H1 (cell line): ENCODE data around the gene KIF1B. TPM values are rescaled to one million over a fixed set of nuclear protein-coding genes. Genes with fewer than 3 reads are reported as not detected.

Experiments used
- CTCF ChIA-PET: fragments of 300-600 bp; sonication (Branson Sonifier 250); formaldehyde crosslinking; loops from one replicate; lab custom pipeline; 2021; ENCODE audit not compliant: partially characterized antibody; lab: Charles Lee
- POLR2A ChIA-PET: fragments of 300-600 bp; sonication (Branson Sonifier 250); formaldehyde crosslinking; loops from one replicate; lab custom pipeline; 2021; ENCODE audit warnings: inconsistent platforms; ENCODE audit not compliant: partially characterized antibody; lab: Charles Lee
- DNase-seq, 2 experiments: peaks; one replicate each; pipeline versions ENCODE4 v3.0.0 to v3.0.0-alpha.2; 2010 to 2022; ENCODE audit warnings: low spot score in 2 of 2, low read depth in 1 of 2, mixed read lengths in 1 of 2
- FAIRE-seq: peaks from 2 replicates; lab custom pipeline; 2011; peaks lifted over from hg19 to GRCh38; lab: Jason Lieb, UNC
- H2AFZ ChIP-seq: 2 replicates; pipeline ENCODE4 v1.8.1; 2012; ENCODE audit warnings: low read length, inconsistent platforms
- H2AK5ac ChIP-seq: 2 replicates; pipeline ENCODE4 v1.6.1; 2013; ENCODE audit warnings: low read depth, low read length
- H2BK120ac ChIP-seq: replicated peaks from 2 replicates; pipeline ENCODE3; 2013; ENCODE audit warnings: low read depth, low read length, inconsistent platforms
- H2BK12ac ChIP-seq: 2 replicates; pipeline ENCODE4 v1.6.1; 2013; ENCODE audit warnings: low read depth, low read length
- H2BK15ac ChIP-seq: 2 replicates; pipeline ENCODE4 v1.6.1; 2013; ENCODE audit warnings: low read length
- H2BK20ac ChIP-seq: 2 replicates; pipeline ENCODE4 v1.6.1; 2013; ENCODE audit warnings: low read length
- H2BK5ac ChIP-seq: 2 replicates; pipeline ENCODE4 v1.6.1; 2013; ENCODE audit warnings: low read depth, low read length
- H3K14ac ChIP-seq: 2 replicates; pipeline ENCODE4 v1.6.1; 2013; ENCODE audit warnings: inconsistent platforms; ENCODE audit not compliant: insufficient read length
- H3K18ac ChIP-seq: 2 replicates; pipeline ENCODE4 v1.6.1; 2013; ENCODE audit warnings: low read length; ENCODE audit errors: extremely low read depth
- H3K23ac ChIP-seq: 2 replicates; pipeline ENCODE4 v1.6.1; 2013; ENCODE audit warnings: inconsistent platforms; ENCODE audit not compliant: insufficient read length
- H3K23me2 ChIP-seq: 2 replicates; pipeline ENCODE4 v1.6.1; 2013; ENCODE audit warnings: low read depth, low read length
- H3K27ac ChIP-seq: 2 replicates; pipeline ENCODE4 v1.6.1; 2011; ENCODE audit warnings: low read depth, low read length, inconsistent platforms
- H3K27me3 ChIP-seq, 4 experiments: replicated peaks in 1 of 4; 1 replicate in 1 of 4; 2 replicates in 3 of 4; pipeline versions ENCODE4 v1.6.1 to v1.8.1; 2011 to 2013; ENCODE audit warnings: low read length in 3 of 4, mild to moderate bottlenecking in 3 of 4, inconsistent platforms in 2 of 4, mixed read lengths in 2 of 4, moderate library complexity in 1 of 4; ENCODE audit not compliant: control insufficient read depth in 3 of 4, insufficient read depth in 3 of 4; ENCODE audit errors: extremely low read depth in 1 of 4
- H3K36me3 ChIP-seq, 4 experiments: 2 replicates each; pipeline versions ENCODE4 v1.6.1 to v1.8.1; 2011 to 2013; ENCODE audit warnings: mild to moderate bottlenecking in 4 of 4, low read length in 3 of 4, moderate library complexity in 2 of 4, control low read depth in 1 of 4, inconsistent platforms in 1 of 4; ENCODE audit not compliant: insufficient read depth in 4 of 4, control insufficient read depth in 2 of 4
- H3K4ac ChIP-seq: replicated peaks from 2 replicates; pipeline ENCODE3; 2013; ENCODE audit warnings: low read length, low read depth, mixed read lengths, inconsistent platforms; ENCODE audit not compliant: insufficient read length
- H3K4me1 ChIP-seq, 4 experiments: replicated peaks in 1 of 4; 1 replicate in 1 of 4; 2 replicates in 3 of 4; pipeline versions ENCODE4 v1.6.1 to v1.8.1; 2011 to 2013; ENCODE audit warnings: low read length in 3 of 4, inconsistent platforms in 2 of 4, mixed read lengths in 1 of 4; ENCODE audit not compliant: insufficient read depth in 4 of 4, control insufficient read depth in 3 of 4
- H3K4me2 ChIP-seq, 2 experiments: 2 replicates each; pipeline versions ENCODE4 v1.6.1 to v1.8.1; 2011 to 2013; ENCODE audit warnings: low read depth in 2 of 2, low read length in 2 of 2, control low read depth in 1 of 2, inconsistent platforms in 1 of 2, mild to moderate bottlenecking in 1 of 2; ENCODE audit not compliant: insufficient read depth in 1 of 2
- H3K4me3 ChIP-seq, 4 experiments: fragments of 200-600, 300-600 bp in 1 of 4; sonication (generic), shearing (Covaris generic), sonication (Bioruptor Twin) in 1 of 4; 2 replicates each; pipeline versions ENCODE4 v1.5.1 to v1.8.1; 2011 to 2016; ENCODE audit warnings: low read length in 4 of 4, low read depth in 3 of 4, control low read depth in 2 of 4, inconsistent platforms in 2 of 4, mild to moderate bottlenecking in 2 of 4, mixed read lengths in 1 of 4, moderate library complexity in 1 of 4; ENCODE audit not compliant: insufficient read depth in 2 of 4; ENCODE audit errors: extremely low read depth in 1 of 4
- H3K56ac ChIP-seq: replicated peaks from 2 replicates; pipeline ENCODE3; 2013; ENCODE audit warnings: low read depth, mild to moderate bottlenecking, mixed read lengths, low read length, inconsistent platforms; ENCODE audit not compliant: insufficient read length
- H3K79me1 ChIP-seq: 2 replicates; pipeline ENCODE4 v1.6.1; 2013; ENCODE audit warnings: low read depth, low read length, control low read depth
- H3K79me2 ChIP-seq, 2 experiments: 2 replicates each; pipeline versions ENCODE4 v1.6.1 to v1.8.1; 2012 to 2013; ENCODE audit warnings: low read length in 2 of 2, mild to moderate bottlenecking in 2 of 2, inconsistent platforms in 1 of 2; ENCODE audit not compliant: insufficient read depth in 2 of 2, control insufficient read depth in 1 of 2
- H3K9ac ChIP-seq, 4 experiments: replicated peaks in 1 of 4; 1 replicate in 1 of 4; 2 replicates in 3 of 4; pipeline versions ENCODE4 v1.6.1 to v1.8.1; 2011 to 2013; ENCODE audit warnings: low read depth in 3 of 4, low read length in 3 of 4, control low read depth in 2 of 4, mild to moderate bottlenecking in 2 of 4, moderate library complexity in 2 of 4, inconsistent platforms in 1 of 4; ENCODE audit errors: extremely low read depth in 1 of 4
- H3K9me3 ChIP-seq, 2 experiments: 2 replicates each; pipeline versions ENCODE4 v1.6.1 to v1.8.1; 2012 to 2013; ENCODE audit warnings: mild to moderate bottlenecking in 2 of 2, moderate library complexity in 2 of 2, control low read depth in 1 of 2, inconsistent platforms in 1 of 2, low read depth in 1 of 2, low read length in 1 of 2, mixed read lengths in 1 of 2; ENCODE audit not compliant: insufficient read depth in 2 of 2
- H4K20me1 ChIP-seq, 2 experiments: replicated peaks in 1 of 2; 2 replicates each; pipeline versions ENCODE3 to v1.8.1; 2011 to 2013; ENCODE audit warnings: inconsistent platforms in 2 of 2, low read length in 2 of 2, mild to moderate bottlenecking in 1 of 2; ENCODE audit not compliant: insufficient read depth in 2 of 2, control insufficient read depth in 1 of 2
- H4K5ac ChIP-seq: 2 replicates; pipeline ENCODE4 v1.6.1; 2013; ENCODE audit warnings: low read length, low read depth, mixed read lengths, inconsistent platforms; ENCODE audit not compliant: insufficient read length
- H4K8ac ChIP-seq: 2 replicates; pipeline ENCODE4 v1.8.0; 2013; ENCODE audit warnings: mild to moderate bottlenecking, moderate library complexity, low read length, inconsistent platforms; ENCODE audit not compliant: insufficient read depth; ENCODE audit errors: extremely low read depth
- H4K91ac ChIP-seq: replicated peaks from 2 replicates; pipeline ENCODE3; 2013; ENCODE audit warnings: low read length, mixed read lengths, inconsistent platforms; ENCODE audit not compliant: insufficient read length
- GABPA ChIP-seq: IDR thresholded peaks from 2 replicates; pipeline ENCODE4 v1.6.1; 2011; ENCODE audit warnings: mild to moderate bottlenecking, low read length, moderate library complexity, borderline replicate concordance; ENCODE audit not compliant: insufficient read depth
- SIN3A ChIP-seq, 2 experiments: IDR thresholded peaks in 1 of 2; conservative IDR thresholded peaks in 1 of 2; 2 replicates each; pipeline ENCODE4 v1.6.1; 2011 to 2012; ENCODE audit warnings: low read length in 2 of 2, improper control_type of control experiment in 1 of 2, low read depth in 1 of 2, mild to moderate bottlenecking in 1 of 2
- SP1 ChIP-seq: IDR thresholded peaks from 2 replicates; pipeline ENCODE4 v1.6.1; 2011; ENCODE audit warnings: low read depth, low read length
- TAF1 ChIP-seq: IDR thresholded peaks from 2 replicates; pipeline ENCODE4 v1.6.1; 2011; ENCODE audit warnings: mild to moderate bottlenecking, low read depth, low read length
- WGBS, 2 experiments: shearing (Covaris generic) in 1 of 2; methylation state at CpG; one replicate each; pipeline versions ENCODE4 v1.1.6 to v1.1.7; 2013 to 2015; ENCODE audit warnings: low lambda C conversion rate in 2 of 2, mixed read lengths in 2 of 2, inconsistent platforms in 1 of 2, low coverage in 1 of 2, missing lambda C conversion rate in 1 of 2; ENCODE audit not compliant: insufficient replicate concordance in 2 of 2, insufficient coverage in 1 of 2, insufficient read length in 1 of 2; ENCODE audit errors: extremely low coverage in 1 of 2, missing lambda C conversion rate in 1 of 2; 5-methylcytosine and 5-hydroxymethylcytosine counted together
- polyA plus RNA-seq, 7 experiments: library from polyadenylated mRNA; depleted of rRNA in 3 of 7; stranded (reverse) in 5 of 7; unstranded in 2 of 7; fragments of >200 nt in 5 of 7; fragments of 200-250 nt in 2 of 7; gene quantifications; 1 replicate in 5 of 7; 2 replicates in 1 of 7; 4 replicates in 1 of 7; pipeline versions ENCODE4 v1.2.1 to v1.2.3, GENCODE V29; 2011 to 2013; ENCODE audit warnings: missing spikeins in 2 of 7, mixed read lengths in 2 of 7
- total RNA-seq: library from RNA; stranded (reverse); fragmentation: NEBNext Ultra II Directional; extraction: Animal tissue kit (Norgen Biotek cat#: 25700); gene quantifications from 2 replicates; pipeline ENCODE4 v1.2.1, GENCODE V29; 2021

Gene KIF1B
- total and polyA plus RNA-seq, 2 of the 8 experiments (the other 6 are each of a cell fraction or from before 2014, with no cell fraction given) = 39.1 to 74.2 TPM

DNA sequence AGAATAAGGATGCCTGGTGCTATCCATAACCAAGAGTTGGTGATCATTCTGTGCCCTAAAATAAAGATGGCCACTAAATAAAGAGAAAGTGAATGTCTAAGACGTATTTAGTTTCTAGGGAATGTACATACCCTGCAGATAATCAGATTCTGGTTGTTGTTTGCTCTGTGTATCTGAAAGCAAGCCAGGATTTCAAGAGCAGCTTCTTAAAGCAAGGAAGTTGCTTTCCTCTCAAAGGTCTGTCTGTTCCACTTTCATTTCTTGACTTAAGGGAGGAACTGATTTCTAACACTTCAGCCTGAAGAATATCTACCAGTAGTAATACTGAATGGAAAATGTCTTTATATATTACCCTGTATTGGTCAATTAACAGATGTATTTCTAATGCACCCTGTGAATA lies 88.8 kb downstream of the KIF1B start:
- FAIRE-seq = no peak
- POLR2A ChIA-PET = no interaction called here

More for the DNA sequence above, 88.8 kb downstream of the KIF1B start:
- no peak overlapping the region for H3K4ac ChIP-seq
- DNase-seq = no peak
- H2BK20ac ChIP-seq = no peak overlapping the region
- no peak overlapping the region for H3K56ac ChIP-seq
- CTCF ChIA-PET = interaction anchor here (1.0 kb wide), 1 partner anchor 39 kb away, joined by 3 read pairs; no protein-coding TSS in a partner anchor
- H2BK5ac ChIP-seq = no peak overlapping the region
- no peak overlapping the region for H2BK12ac ChIP-seq
- no peak overlapping the region for H4K91ac ChIP-seq
- H2AFZ ChIP-seq = no peak overlapping the region
- no peak overlapping the region for H3K4me2 ChIP-seq
- H3K79me1 ChIP-seq = no peaks in the 10 kb centered on the region
- H2BK15ac ChIP-seq = no peak overlapping the region
- H2AK5ac ChIP-seq = no peak overlapping the region
- H3K27ac ChIP-seq = no peak overlapping the region
- H3K4me3 ChIP-seq = no peak overlapping the region
- H4K5ac ChIP-seq = no peak overlapping the region
- 89% methylated on average over 1 of the region's 1 CpG; no CpG with 5 or more reads in 1 of the 2 experiments for WGBS, 2 experiments
- no peak overlapping the region for H3K18ac ChIP-seq
- H3K27me3 ChIP-seq = no peaks in the 10 kb centered on the region
- H3K9me3 ChIP-seq = no peaks in the 10 kb centered on the region
- H3K4me1 ChIP-seq = no peaks in the 10 kb centered on the region
- no peak overlapping the region for H3K9ac ChIP-seq
- no peak overlapping the region for H4K8ac ChIP-seq
- no peak overlapping the region for H3K14ac ChIP-seq
- no peaks in the 10 kb centered on the region for H3K23me2 ChIP-seq
- H3K36me3 ChIP-seq = peaks cover 12 to 56% (median 27%) of the 10 kb centered on the region in 4 experiments
- no peak overlapping the region for H3K23ac ChIP-seq
- H3K79me2 ChIP-seq = no peaks in the 10 kb centered on the region
- peaks cover 0 to 1% of the 10 kb centered on the region in 2 experiments for H4K20me1 ChIP-seq
- TF ChIP-seq SIN3A (conservative IDR thresholded peaks at IDR 0.05 in 1 of 2, IDR thresholded peaks at IDR 0.05 in 1 of 2; ENCODE audit: low read depth in 1 of 2, low read length in 2 of 2) (no peak), SP1 (no peak), TAF1 (no peak), GABPA (no peak)
- H2BK120ac ChIP-seq = no peak overlapping the region
